IMR-90 (cell line): ENCODE data around the gene RNU6-9. TPM values are rescaled to one million over a fixed set of nuclear protein-coding genes. Genes with fewer than 3 reads are reported as not detected.
A peak's percentile ranks its signal among the peaks of the same experiment; 100 is the strongest.

ENCODE experiments used
- ATAC-seq: fragments of 200-7000 bp; cut with Tn5 transposase; 2 replicates; pipeline ENCODE4 v1.9.1; 2020; ENCODE audit warnings: low read depth, mild to moderate bottlenecking, moderate library complexity
- BruUV-seq: library from RNA; stranded (reverse); fragments of 400-500 nt; replicated peaks from 2 replicates; lab custom pipeline; 2021; lab: Mats Ljungman, UMichigan
- CTCF ChIA-PET: fragments of 300-600 bp; formaldehyde crosslinking; extraction: SDS; loops from one replicate; lab custom pipeline; 2021; ENCODE audit warnings: antibody characterized with exemption; lab: Yijun Ruan, JAX
- POLR2A ChIA-PET: fragments of 300-600 bp; sonication (Branson Sonifier 250); formaldehyde crosslinking; loops from one replicate; lab custom pipeline; 2022; ENCODE audit warnings: antibody characterized with exemption; ENCODE audit not compliant: unreplicated experiment; lab: Charles Lee
- DNase-seq: peaks from one replicate; pipeline ENCODE4 v3.0.0; 2013
- H2AFZ ChIP-seq: replicated peaks from 2 replicates; pipeline ENCODE3; 2013; ENCODE audit warnings: low read length, mild to moderate bottlenecking; ENCODE audit not compliant: poor library complexity
- H2AK5ac ChIP-seq: 2 replicates; pipeline ENCODE4 v1.6.1; 2013; ENCODE audit warnings: low read depth, low read length, inconsistent platforms
- H2AK9ac ChIP-seq: replicated peaks from 2 replicates; pipeline ENCODE3; 2013; ENCODE audit warnings: mild to moderate bottlenecking, low read depth, low read length, moderate library complexity; ENCODE audit not compliant: poor library complexity
- H2BK120ac ChIP-seq: 2 replicates; pipeline ENCODE4 v1.6.1; 2013; ENCODE audit warnings: low read depth, low read length, inconsistent platforms
- H2BK15ac ChIP-seq: 3 replicates; pipeline ENCODE4 v1.6.1; 2013; ENCODE audit warnings: low read depth, low read length, inconsistent platforms
- H2BK20ac ChIP-seq: 2 replicates; pipeline ENCODE4 v1.6.1; 2013; ENCODE audit warnings: low read depth, mild to moderate bottlenecking, inconsistent platforms, low read length, moderate library complexity
- H2BK5ac ChIP-seq: 2 replicates; pipeline ENCODE4 v1.6.1; 2013; ENCODE audit warnings: mild to moderate bottlenecking, low read depth, low read length, inconsistent platforms; ENCODE audit not compliant: poor library complexity, severe bottlenecking
- H3K14ac ChIP-seq: replicated peaks from 2 replicates; pipeline ENCODE4 v1.6.1; 2013; ENCODE audit warnings: low read depth, low read length, inconsistent platforms
- H3K18ac ChIP-seq: 2 replicates; pipeline ENCODE4 v1.6.1; 2013; ENCODE audit warnings: low read depth, low read length, control low read depth
- H3K23ac ChIP-seq: 2 replicates; pipeline ENCODE4 v1.6.1; 2013; ENCODE audit warnings: low read depth, low read length, inconsistent platforms
- H3K27ac ChIP-seq: 2 replicates; pipeline ENCODE4 v1.5.1; 2013; ENCODE audit warnings: mild to moderate bottlenecking, control low read depth, low read length; ENCODE audit not compliant: insufficient read depth
- H3K27me3 ChIP-seq: 2 replicates; pipeline ENCODE4 v1.6.1; 2013; ENCODE audit warnings: low read length; ENCODE audit not compliant: control insufficient read depth, insufficient read depth
- H3K36me3 ChIP-seq: 2 replicates; pipeline ENCODE4 v1.6.1; 2013; ENCODE audit warnings: low read length, mixed read lengths; ENCODE audit not compliant: control insufficient read depth, insufficient read depth
- H3K4ac ChIP-seq: 2 replicates; pipeline ENCODE4 v1.6.1; 2013; ENCODE audit warnings: low read depth, low read length, inconsistent platforms
- H3K4me1 ChIP-seq: 2 replicates; pipeline ENCODE4 v1.6.1; 2013; ENCODE audit warnings: low read length, mixed read lengths; ENCODE audit not compliant: control insufficient read depth, insufficient read depth
- H3K4me2 ChIP-seq: 2 replicates; pipeline ENCODE4 v1.6.1; 2013; ENCODE audit warnings: low read depth, mild to moderate bottlenecking, control low read depth, low read length, moderate library complexity
- H3K4me3 ChIP-seq: 2 replicates; pipeline ENCODE4 v1.5.1; 2013; ENCODE audit warnings: low read depth, mild to moderate bottlenecking, control low read depth, low read length, moderate library complexity; ENCODE audit not compliant: insufficient read depth
- H3K56ac ChIP-seq: 2 replicates; pipeline ENCODE4 v1.6.1; 2013; ENCODE audit warnings: low read length, inconsistent platforms; ENCODE audit not compliant: insufficient read depth; ENCODE audit errors: extremely low read depth
- H3K79me1 ChIP-seq, 2 experiments: 2 replicates each; pipeline ENCODE4 v1.6.1; 2013; ENCODE audit warnings: low read length in 2 of 2, inconsistent platforms in 1 of 2, low read depth in 1 of 2
- H3K9ac ChIP-seq: 2 replicates; pipeline ENCODE4 v1.6.1; 2013; ENCODE audit warnings: low read depth, low read length, control low read depth
- H3K9me1 ChIP-seq: 2 replicates; pipeline ENCODE4 v1.6.1; 2013; ENCODE audit warnings: low read length, inconsistent platforms; ENCODE audit not compliant: insufficient read depth
- H3K9me3 ChIP-seq: 2 replicates; pipeline ENCODE4 v1.6.1; 2013; ENCODE audit warnings: low read length; ENCODE audit not compliant: control insufficient read depth, insufficient read depth
- H4K20me1 ChIP-seq: 2 replicates; pipeline ENCODE4 v1.6.1; 2013; ENCODE audit warnings: low read length, inconsistent platforms; ENCODE audit not compliant: insufficient read depth
- H4K5ac ChIP-seq: 2 replicates; pipeline ENCODE4 v1.6.1; 2013; ENCODE audit warnings: mild to moderate bottlenecking, low read depth, low read length, control low read depth
- H4K8ac ChIP-seq, 2 experiments: 2 replicates each; pipeline ENCODE4 v1.6.1; 2013; ENCODE audit warnings: low read depth in 2 of 2, low read length in 2 of 2, control low read depth in 1 of 2, inconsistent platforms in 1 of 2
- H4K91ac ChIP-seq: 2 replicates; pipeline ENCODE4 v1.6.1; 2013; ENCODE audit warnings: low read depth, low read length, inconsistent platforms; ENCODE audit not compliant: insufficient read depth
- CEBPB ChIP-seq: IDR thresholded peaks from 2 replicates; pipeline ENCODE4 v1.6.1; 2012; ENCODE audit warnings: low read depth, low read length, improper control_type of control experiment
- CHD1 ChIP-seq: IDR thresholded peaks from 2 replicates; pipeline ENCODE4 v1.6.1; 2012; ENCODE audit warnings: low read depth, low read length, improper control_type of control experiment
- MXI1 ChIP-seq: IDR thresholded peaks from 2 replicates; pipeline ENCODE4 v1.6.1; 2012; ENCODE audit warnings: low read depth, mild to moderate bottlenecking, low read length, moderate library complexity, borderline replicate concordance
- NFE2L2 ChIP-seq: fragments of 150-350 bp; IDR thresholded peaks from 2 replicates; pipeline ENCODE4 v1.6.1; 2016; ENCODE audit warnings: low read depth, mild to moderate bottlenecking, low read length
- POLR2A ChIP-seq: IDR thresholded peaks from 2 replicates; pipeline ENCODE4 v1.6.1; 2012; ENCODE audit warnings: mild to moderate bottlenecking, low read depth, low read length
- RAD21 ChIP-seq: IDR thresholded peaks from 2 replicates; pipeline ENCODE4 v1.6.1; 2012; ENCODE audit warnings: low read length, improper control_type of control experiment
- RFX5 ChIP-seq: IDR thresholded peaks from 2 replicates; pipeline ENCODE4 v1.8.0; 2012; ENCODE audit warnings: low read depth, mild to moderate bottlenecking, low read length, moderate library complexity
- WGBS, 2 experiments: methylation state at CpG; one replicate each; pipeline versions ENCODE4 v1.1.5 to v1.1.7; 2013; ENCODE audit warnings: missing lambda C conversion rate in 2 of 2; ENCODE audit not compliant: insufficient read length in 1 of 2; ENCODE audit errors: extremely low coverage in 2 of 2; 5-methylcytosine and 5-hydroxymethylcytosine counted together
- dilution Hi-C: fragments of 300-500 bp; cut with HindIII; formaldehyde crosslinking; loops from one replicate; pipeline ENCODE4 v1.14.3; 2018; ENCODE audit warnings: low sequenced_read_pairs; ENCODE audit not compliant: unreplicated experiment
- in situ Hi-C: fragments of 300-500 bp; cut with MboI; formaldehyde crosslinking; loops from 3 replicates; pipeline ENCODE4 v1.14.3; 2019; ENCODE audit warnings: low sequenced_read_pairs, inconsistent platforms, mixed read lengths
- intact Hi-C: fragments of 100-400 bp; cut with micrococcal nuclease; formaldehyde crosslinking; loops from 2 replicates; pipeline ENCODE4 v1.10.0; 2022
- polyA plus RNA-seq, 3 experiments: library from polyadenylated mRNA; depleted of rRNA; stranded (reverse); fragments of >200 nt; gene quantifications; 2 replicates each; pipeline ENCODE4 v1.2.3, GENCODE V29; 2012; ENCODE audit warnings: low replicate concordance in 1 of 3
- total RNA-seq: library from RNA; depleted of rRNA; stranded (reverse); fragments of >200 nt; gene quantifications from 2 replicates; pipeline ENCODE4 v1.2.3, GENCODE V29; 2012

The RNU6-9 gene
- total and polyA plus RNA-seq, 2 of the 4 experiments (the other 2 are of a cell fraction), result not detected

DNA sequence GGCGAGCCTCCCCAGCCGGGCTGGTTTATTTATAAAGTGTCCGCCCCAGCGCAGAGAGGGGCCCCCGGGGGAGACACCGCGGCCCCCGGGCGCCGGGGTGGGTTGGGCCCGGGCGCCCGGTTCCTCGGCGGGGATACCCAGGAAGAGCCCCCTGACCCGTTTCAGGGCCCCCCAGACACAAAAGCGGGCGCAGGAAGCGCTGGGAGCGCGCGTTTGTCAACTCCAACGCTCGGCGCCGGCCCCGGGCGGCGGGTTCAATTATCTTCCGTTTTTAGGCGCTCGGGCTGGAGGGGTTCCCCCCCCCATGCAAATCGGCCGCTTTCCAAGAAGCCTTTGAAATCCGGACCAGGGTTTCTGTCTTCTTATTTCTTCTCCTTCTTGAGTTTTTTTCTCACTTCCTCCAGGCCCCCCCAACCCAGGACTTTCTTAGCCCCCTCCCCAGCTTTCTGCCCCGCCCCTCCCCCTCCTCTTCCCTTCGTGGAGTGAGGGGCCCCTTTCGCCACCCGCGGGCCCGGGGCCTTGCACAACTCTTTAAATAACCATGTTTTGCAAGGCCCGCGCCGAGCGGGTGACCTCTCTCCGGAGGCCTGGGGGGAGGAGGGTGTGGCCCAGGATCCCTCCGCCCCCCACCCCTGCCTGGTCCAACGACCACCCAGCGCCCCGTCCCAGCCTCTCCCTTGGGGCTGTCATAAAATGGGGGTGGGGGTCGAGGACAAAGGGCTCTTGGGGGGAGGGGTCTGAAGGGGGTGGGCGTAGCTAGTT, 33.5 kb downstream of the RNU6-9 start:
- Histone ChIP-seq H4K20me1 (peaks cover 10% of the 10 kb centered on the region), H3K9ac (peak overlapping the region; percentile 98), H3K23ac (peak overlapping the region; percentile 82; the same call in 1 of the 2 replicates), H2AK5ac (peak overlapping the region; percentile 90; the same call in 1 of the 2 replicates), H2BK15ac (no peak overlapping the region), H2BK20ac (no peak overlapping the region), H2AK9ac (peak overlapping the region; percentile 99), H4K8ac (peak overlapping the region; percentile 57 to 60; a peak in 3 of 4 replicates), H3K9me3 (no peaks in the 10 kb centered on the region), H3K18ac (peak overlapping the region; percentile 85), H3K79me1 (peaks cover 1 to 39% of the 10 kb centered on the region in 2 experiments), H3K36me3 (peaks cover 24% of the 10 kb centered on the region), H4K5ac (peak overlapping the region; percentile 67), H3K14ac (peak overlapping the region; percentile 50), H2BK5ac (peak overlapping the region; percentile 87), H3K4ac (peak overlapping the region; percentile 84), H4K91ac (peak overlapping the region; percentile 79), H2AFZ (no peak overlapping the region), H3K27ac (peak overlapping the region; percentile 97), H3K4me2 (peak overlapping the region; percentile 56), H3K56ac (peak overlapping the region; percentile 84), H3K27me3 (no peaks in the 10 kb centered on the region), H3K9me1 (no peaks in the 10 kb centered on the region), H3K4me3 (peak overlapping the region; percentile 96), H3K4me1 (peaks cover 5% of the 10 kb centered on the region), H2BK120ac (peak overlapping the region; percentile 35; the same call in 1 of the 2 replicates)
- BruUV-seq, result no TSS peak
- no peak for TF ChIP-seq RAD21
- peak; percentile 5; the same call in 1 of the 2 replicates for TF ChIP-seq POLR2A
- no peak for TF ChIP-seq CHD1
- no peak for TF ChIP-seq MXI1
- TF ChIP-seq RFX5, result no peak
- TF ChIP-seq NFE2L2, result no peak
- TF ChIP-seq CEBPB, result peak; percentile 65
- WGBS, 2 experiments, result 0% methylated on average over 2 of the region's 52 CpGs; no CpG with 5 or more reads in 1 of the 2 experiments
- POLR2A ChIA-PET, result no interaction called here
- in situ Hi-C loops, result no loop called here
- dilution Hi-C loops, result no loop called here
- CTCF ChIA-PET, result interaction anchor here (1.2 kb wide), 1 partner anchor 57 kb away, joined by 3 read pairs; no protein-coding TSS in a partner anchor
- DNase-seq, result no peak
- peak; percentile 18 for ATAC-seq
- intact Hi-C loops, result loop anchor here (1.0 to 2.0 kb wide), 2 partner anchors 56 to 314 kb away; partner anchors contain the start of gene ATP5F1D
